Endometrium (tissue), 2 donors: ENCODE data around the gene PIK3CB.
"Not testable (repeated sequence)": the region's sequence is repeated elsewhere in the genome, so short reads cannot be mapped to it uniquely, and the experiment has no call there.

Experiments used
- FAIRE-seq: peaks from 2 replicates; lab custom pipeline; 2012; peaks lifted over from hg19 to GRCh38; lab: Jason Lieb, UNC
- donor health status: control.
- donor health status: control.

PIK3CB gene

GRCh38 chr3:138846824-138847223 lies 12.1 kb upstream of the PIK3CB start:
- FAIRE-seq = not testable (repeated sequence)

- FAIRE-seq = no peak
Measured at GRCh38 chr3:138846262-138846791, 11.6 kb upstream of the PIK3CB start.

GRCh38 chr3:138845771-138846173 lies 11.0 kb upstream of the PIK3CB start:
- FAIRE-seq = no peak

- no peak for FAIRE-seq
Measured at GRCh38 chr3:138845181-138845601, 10.5 kb upstream of the PIK3CB start.

GRCh38 chr3:138842483-138843188 lies 7.9 kb upstream of the PIK3CB start:
- FAIRE-seq = no peak

- not testable (repeated sequence) for FAIRE-seq
Measured at GRCh38 chr3:138838385-138838784, 3.7 kb upstream of the PIK3CB start.

- FAIRE-seq = not testable (repeated sequence)
Measured at GRCh38 chr3:138835846-138836245, 1.1 kb upstream of the PIK3CB start.

GRCh38 chr3:138835397-138835757 lies 649 bp upstream of the PIK3CB start:
- FAIRE-seq = no peak

- no peak for FAIRE-seq
Measured at GRCh38 chr3:138833899-138834595, 681 bp downstream of the PIK3CB start.

- not testable (repeated sequence) for FAIRE-seq
Measured at GRCh38 chr3:138832473-138833057, 2.2 kb downstream of the PIK3CB start.

- no peak for FAIRE-seq
Measured at GRCh38 chr3:138829886-138830510, 4.7 kb downstream of the PIK3CB start.

- no peak for FAIRE-seq
Measured at GRCh38 chr3:138829097-138829496, 5.6 kb downstream of the PIK3CB start.

GRCh38 chr3:138827222-138827621 lies 7.5 kb downstream of the PIK3CB start:
- no peak for FAIRE-seq

GRCh38 chr3:138825336-138825735 lies 9.4 kb downstream of the PIK3CB start:
- no peak for FAIRE-seq

GRCh38 chr3:138824114-138824506 lies 10.6 kb downstream of the PIK3CB start:
- FAIRE-seq = no peak

GRCh38 chr3:138820379-138820778 lies 14.3 kb downstream of the PIK3CB start:
- not testable (repeated sequence) for FAIRE-seq

- FAIRE-seq = no peak
Measured at GRCh38 chr3:138818185-138818860, 16.4 kb downstream of the PIK3CB start.

GRCh38 chr3:138817695-138818094 lies 17.0 kb downstream of the PIK3CB start:
- FAIRE-seq = no peak

- no peak for FAIRE-seq
Measured at GRCh38 chr3:138812806-138813205, 21.9 kb downstream of the PIK3CB start.

- FAIRE-seq = no peak
Measured at GRCh38 chr3:138809500-138810256, 25.1 kb downstream of the PIK3CB start.

GRCh38 chr3:138806376-138807080 lies 28.2 kb downstream of the PIK3CB start:
- no peak for FAIRE-seq
